Liver (tissue), 9 donors: ENCODE measurements around the gene GOLGA1. TPM values are rescaled to one million over a fixed set of nuclear protein-coding genes. Genes with fewer than 3 reads are reported as not detected.
A peak's percentile ranks its signal among the peaks of the same experiment; 100 is the strongest.
"Not testable (repeated sequence)": the region's sequence is repeated elsewhere in the genome, so short reads cannot be mapped to it uniquely, and the experiment has no call there.

Experiments used
- DNase-seq: peaks from one replicate; pipeline ENCODE4 v3.0.0-alpha.2; 2017; ENCODE audit warnings: low spot score
- H3K27ac ChIP-seq, 2 donors: one replicate each; pipeline ENCODE4 v1.7.0; 2013; ENCODE audit warnings: inconsistent platforms in 2 of 2, low read length in 2 of 2, control low read depth in 1 of 2, low read depth in 1 of 2, mild to moderate bottlenecking in 1 of 2
- H3K27me3 ChIP-seq, 4 donors: one replicate each; pipeline versions ENCODE4 v1.6.1 to v1.7.0; 2013; ENCODE audit warnings: low read length in 3 of 4, inconsistent platforms in 1 of 4, mild to moderate bottlenecking in 1 of 4, moderate library complexity in 1 of 4; ENCODE audit not compliant: control insufficient read depth in 4 of 4, insufficient read depth in 4 of 4
- H3K36me3 ChIP-seq, 4 donors: one replicate each; pipeline versions ENCODE4 v1.6.1 to v1.7.0; 2013; ENCODE audit warnings: low read length in 3 of 4, mild to moderate bottlenecking in 3 of 4, low read depth in 1 of 4, moderate library complexity in 1 of 4; ENCODE audit not compliant: control insufficient read depth in 4 of 4, insufficient read depth in 3 of 4
- H3K4me1 ChIP-seq, 4 donors: one replicate each; pipeline versions ENCODE4 v1.6.1 to v1.7.0; 2013; ENCODE audit warnings: low read length in 3 of 4, mild to moderate bottlenecking in 3 of 4, moderate library complexity in 1 of 4; ENCODE audit not compliant: control insufficient read depth in 4 of 4, insufficient read depth in 4 of 4
- H3K4me3 ChIP-seq, 3 donors: one replicate each; pipeline versions ENCODE4 v1.6.1 to v1.7.0; 2013; ENCODE audit warnings: low read length in 3 of 3, control low read depth in 1 of 3, low read depth in 1 of 3, mild to moderate bottlenecking in 1 of 3
- H3K9ac ChIP-seq, 2 donors: one replicate each; pipeline ENCODE4 v1.7.0; 2013; ENCODE audit warnings: low read length in 2 of 2, mild to moderate bottlenecking in 2 of 2, moderate library complexity in 2 of 2, control low read depth in 1 of 2, low read depth in 1 of 2
- H3K9me3 ChIP-seq, 4 donors: one replicate each; pipeline versions ENCODE4 v1.6.1 to v1.7.0; 2013; ENCODE audit warnings: low read length in 3 of 4; ENCODE audit not compliant: control insufficient read depth in 4 of 4
- GABPA ChIP-seq, 2 donors: IDR thresholded peaks in 1 of 2; conservative IDR thresholded peaks in 1 of 2; 2 replicates each; pipeline ENCODE4 v1.6.1; 2016; ENCODE audit warnings: antibody characterized with exemption in 2 of 2, mild to moderate bottlenecking in 1 of 2, moderate library complexity in 1 of 2
- NR2F2 ChIP-seq: IDR thresholded peaks from 2 replicates; pipeline ENCODE4 v1.6.1; 2016; ENCODE audit warnings: antibody characterized with exemption
- RAD21 ChIP-seq, 2 donors: IDR thresholded peaks; 2 replicates each; pipeline ENCODE4 v1.6.1; 2016; ENCODE audit warnings: antibody characterized with exemption in 2 of 2, mild to moderate bottlenecking in 2 of 2
- WGBS: extraction: QIAGEN DNeasy Blood & Tissue Kit; methylation state at CpG from one replicate; pipeline ENCODE4 v1.1.7; 2013; 5-methylcytosine and 5-hydroxymethylcytosine counted together
- polyA plus RNA-seq, 2 donors: library from polyadenylated mRNA; stranded (reverse) in 1 of 2; unstranded in 1 of 2; fragments of 200-250 nt in 1 of 2; fragments of >200 nt in 1 of 2; fragmentation: Nextera tagmentation in 1 of 2; extraction: Ambion mirVana in 1 of 2; gene quantifications; one replicate each; pipeline versions ENCODE4 v1.2.1 to v1.2.3, GENCODE V29; 2013 to 2015
- total RNA-seq, 2 donors: library from RNA; depleted of rRNA; stranded (reverse); fragments of >200 nt; gene quantifications; one replicate each; pipeline ENCODE4 v1.2.3, GENCODE V29; 2014
- TF ChIP-seq, protein P1 (sequence below): fragments of 150-350 bp; IDR thresholded peaks from 2 replicates; pipeline ENCODE4 v1.5.1; 2017; ENCODE audit warnings: improper control_type of control experiment, low read depth, low read length; ENCODE audit not compliant: missing input control
- donor health status: healthy.
- donor health status: healthy.
- donor health status: healthy.
- donor health status: healthy.
- donor health status: healthy.

GOLGA1 gene
- total and polyA plus RNA-seq, 4 donors = 5.9 to 17.6 (median 8.9) TPM

DNA sequence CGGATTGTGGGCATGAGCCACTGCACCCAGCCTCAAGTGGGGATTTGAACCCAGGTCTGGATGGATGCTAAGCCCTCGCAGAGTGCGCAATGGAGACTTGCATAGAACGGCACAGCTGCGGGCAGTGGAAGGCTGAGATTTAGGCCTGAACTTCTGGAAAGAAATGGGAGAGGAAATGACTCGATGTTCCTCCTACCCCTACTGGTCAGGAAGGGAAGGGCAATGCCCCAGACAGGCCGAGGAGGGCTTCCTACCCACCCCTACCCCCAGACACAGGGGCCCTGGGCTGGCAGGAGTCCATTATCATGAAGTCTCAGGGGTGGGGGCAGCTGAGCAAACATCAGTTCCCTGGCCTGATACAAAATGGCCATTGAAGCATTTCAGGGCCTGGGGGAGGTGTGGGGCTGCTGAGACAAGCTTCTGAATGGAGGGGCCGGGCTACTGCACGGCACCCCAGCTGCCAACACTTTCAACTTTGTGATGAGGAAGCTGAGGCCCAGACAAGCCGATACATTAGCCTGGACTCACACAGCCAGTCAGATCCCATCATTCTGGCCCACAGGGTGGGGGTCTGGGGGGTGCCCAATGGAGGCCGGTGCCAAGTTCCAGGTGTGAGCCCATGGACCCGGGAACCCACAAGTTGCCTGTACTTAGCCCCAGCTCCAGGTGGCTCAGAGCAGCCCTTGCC is 101.1 kb downstream of the GOLGA1 start:
- Histone ChIP-seq H3K27ac (no peak overlapping the region), H3K27me3 (no peaks in the 10 kb centered on the region), H3K4me3 (no peak overlapping the region), H3K36me3 (no peaks in the 10 kb centered on the region), H3K9me3 (no peaks in the 10 kb centered on the region), H3K4me1 (no peaks in the 10 kb centered on the region), H3K9ac (no peak overlapping the region)
- no peak for DNase-seq
- TF ChIP-seq, protein P1, sequence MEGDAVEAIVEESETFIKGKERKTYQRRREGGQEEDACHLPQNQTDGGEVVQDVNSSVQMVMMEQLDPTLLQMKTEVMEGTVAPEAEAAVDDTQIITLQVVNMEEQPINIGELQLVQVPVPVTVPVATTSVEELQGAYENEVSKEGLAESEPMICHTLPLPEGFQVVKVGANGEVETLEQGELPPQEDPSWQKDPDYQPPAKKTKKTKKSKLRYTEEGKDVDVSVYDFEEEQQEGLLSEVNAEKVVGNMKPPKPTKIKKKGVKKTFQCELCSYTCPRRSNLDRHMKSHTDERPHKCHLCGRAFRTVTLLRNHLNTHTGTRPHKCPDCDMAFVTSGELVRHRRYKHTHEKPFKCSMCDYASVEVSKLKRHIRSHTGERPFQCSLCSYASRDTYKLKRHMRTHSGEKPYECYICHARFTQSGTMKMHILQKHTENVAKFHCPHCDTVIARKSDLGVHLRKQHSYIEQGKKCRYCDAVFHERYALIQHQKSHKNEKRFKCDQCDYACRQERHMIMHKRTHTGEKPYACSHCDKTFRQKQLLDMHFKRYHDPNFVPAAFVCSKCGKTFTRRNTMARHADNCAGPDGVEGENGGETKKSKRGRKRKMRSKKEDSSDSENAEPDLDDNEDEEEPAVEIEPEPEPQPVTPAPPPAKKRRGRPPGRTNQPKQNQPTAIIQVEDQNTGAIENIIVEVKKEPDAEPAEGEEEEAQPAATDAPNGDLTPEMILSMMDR = peak; percentile 33
- TF ChIP-seq RAD21 (IDR thresholded peaks at IDR 0.05) (peak in 1 of 2 donors; percentile 12), NR2F2 (no peak)
- WGBS = 65% methylated on average over 12 of the region's 12 CpGs

DNA sequence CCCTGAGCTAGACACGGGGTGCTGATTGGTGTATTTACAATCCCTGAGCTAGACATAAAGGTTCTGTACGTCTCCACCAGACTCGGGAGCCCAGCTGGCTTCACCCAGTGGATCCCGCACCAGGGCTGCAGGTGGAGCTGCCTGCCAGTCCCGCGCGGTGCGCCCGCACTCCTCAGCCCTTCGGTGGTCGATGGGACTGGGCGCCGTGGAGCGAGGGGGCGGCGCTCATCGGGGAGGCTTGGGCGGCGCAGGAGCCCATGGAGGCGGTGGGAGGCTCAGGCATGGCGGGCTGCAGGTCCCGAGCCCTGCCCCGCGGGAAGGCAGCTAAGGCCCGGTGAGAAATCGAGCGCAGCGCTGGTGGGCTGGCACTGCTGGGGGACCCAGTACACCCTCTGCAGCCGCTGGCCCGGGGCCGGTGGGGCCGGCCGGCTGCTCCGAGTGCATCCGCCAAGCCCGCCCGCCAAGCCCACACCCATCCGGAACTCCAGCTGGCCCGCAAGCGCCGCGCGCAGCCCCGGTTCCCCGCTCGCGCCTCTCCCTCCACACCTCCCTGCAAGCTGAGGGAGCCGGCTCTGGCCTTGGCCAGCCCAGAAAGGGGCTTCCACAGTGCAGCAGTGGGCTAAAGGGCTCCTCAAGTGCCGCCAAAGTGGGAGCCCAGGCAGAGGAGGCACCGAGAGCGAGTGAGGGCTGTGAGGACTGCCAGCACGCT is 102.2 kb downstream of the GOLGA1 start:
- H3K36me3 ChIP-seq, H3K27ac ChIP-seq, H3K4me3 ChIP-seq, DNase-seq, H3K27me3 ChIP-seq, H3K9me3 ChIP-seq, H3K4me1 ChIP-seq, H3K9ac ChIP-seq: not testable (repeated sequence)
- WGBS = 60% methylated on average over 48 of the region's 52 CpGs

- not testable (repeated sequence) for H3K36me3 ChIP-seq, H3K9me3 ChIP-seq, H3K9ac ChIP-seq, H3K27me3 ChIP-seq, DNase-seq, H3K4me1 ChIP-seq, H3K27ac ChIP-seq, H3K4me3 ChIP-seq
- WGBS = 90% methylated on average over 5 of the region's 5 CpGs
Measured at GRCh38 chr9:124838132-124838531, 102.8 kb downstream of the GOLGA1 start.

GRCh38 chr9:124835026-124835557 is 105.8 kb downstream of the GOLGA1 start:
- H3K9ac ChIP-seq = no peak overlapping the region
- H3K27ac ChIP-seq = no peak overlapping the region

More at GRCh38 chr9:124835026-124835557, 105.8 kb downstream of the GOLGA1 start:
- Histone ChIP-seq H3K9me3 (no peaks in the 10 kb centered on the region), H3K4me3 (no peak overlapping the region), H3K36me3 (no peaks in the 10 kb centered on the region), H3K4me1 (peaks cover 0 to 4% (median 0%) of the 10 kb centered on the region in 4 donors), H3K27me3 (no peaks in the 10 kb centered on the region)
- TF ChIP-seq GABPA (IDR thresholded peaks at IDR 0.05 in 1 of 2, conservative IDR thresholded peaks at IDR 0.05 in 1 of 2) (no peak), NR2F2 (peak; percentile 25)
- 61% methylated on average over 13 of the region's 13 CpGs for WGBS
- DNase-seq = peak; percentile 53
